Hematopoietic multipotent progenitor cell treated with erythropoietin and hydrocortisone succinate and interleukin-3 and kit ligand, for 8 days (in vitro differentiated cells): ENCODE results near the gene CSE1L.
"Not testable (repeated sequence)": the region's sequence is repeated elsewhere in the genome, so short reads cannot be mapped to it uniquely, and the experiment has no call there.

ENCODE experiments used
- DNase-seq: peaks from one replicate; pipeline ENCODE4 v3.0.0-alpha.2; 2015

CSE1L gene, protein sequence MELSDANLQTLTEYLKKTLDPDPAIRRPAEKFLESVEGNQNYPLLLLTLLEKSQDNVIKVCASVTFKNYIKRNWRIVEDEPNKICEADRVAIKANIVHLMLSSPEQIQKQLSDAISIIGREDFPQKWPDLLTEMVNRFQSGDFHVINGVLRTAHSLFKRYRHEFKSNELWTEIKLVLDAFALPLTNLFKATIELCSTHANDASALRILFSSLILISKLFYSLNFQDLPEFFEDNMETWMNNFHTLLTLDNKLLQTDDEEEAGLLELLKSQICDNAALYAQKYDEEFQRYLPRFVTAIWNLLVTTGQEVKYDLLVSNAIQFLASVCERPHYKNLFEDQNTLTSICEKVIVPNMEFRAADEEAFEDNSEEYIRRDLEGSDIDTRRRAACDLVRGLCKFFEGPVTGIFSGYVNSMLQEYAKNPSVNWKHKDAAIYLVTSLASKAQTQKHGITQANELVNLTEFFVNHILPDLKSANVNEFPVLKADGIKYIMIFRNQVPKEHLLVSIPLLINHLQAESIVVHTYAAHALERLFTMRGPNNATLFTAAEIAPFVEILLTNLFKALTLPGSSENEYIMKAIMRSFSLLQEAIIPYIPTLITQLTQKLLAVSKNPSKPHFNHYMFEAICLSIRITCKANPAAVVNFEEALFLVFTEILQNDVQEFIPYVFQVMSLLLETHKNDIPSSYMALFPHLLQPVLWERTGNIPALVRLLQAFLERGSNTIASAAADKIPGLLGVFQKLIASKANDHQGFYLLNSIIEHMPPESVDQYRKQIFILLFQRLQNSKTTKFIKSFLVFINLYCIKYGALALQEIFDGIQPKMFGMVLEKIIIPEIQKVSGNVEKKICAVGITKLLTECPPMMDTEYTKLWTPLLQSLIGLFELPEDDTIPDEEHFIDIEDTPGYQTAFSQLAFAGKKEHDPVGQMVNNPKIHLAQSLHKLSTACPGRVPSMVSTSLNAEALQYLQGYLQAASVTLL

DNA sequence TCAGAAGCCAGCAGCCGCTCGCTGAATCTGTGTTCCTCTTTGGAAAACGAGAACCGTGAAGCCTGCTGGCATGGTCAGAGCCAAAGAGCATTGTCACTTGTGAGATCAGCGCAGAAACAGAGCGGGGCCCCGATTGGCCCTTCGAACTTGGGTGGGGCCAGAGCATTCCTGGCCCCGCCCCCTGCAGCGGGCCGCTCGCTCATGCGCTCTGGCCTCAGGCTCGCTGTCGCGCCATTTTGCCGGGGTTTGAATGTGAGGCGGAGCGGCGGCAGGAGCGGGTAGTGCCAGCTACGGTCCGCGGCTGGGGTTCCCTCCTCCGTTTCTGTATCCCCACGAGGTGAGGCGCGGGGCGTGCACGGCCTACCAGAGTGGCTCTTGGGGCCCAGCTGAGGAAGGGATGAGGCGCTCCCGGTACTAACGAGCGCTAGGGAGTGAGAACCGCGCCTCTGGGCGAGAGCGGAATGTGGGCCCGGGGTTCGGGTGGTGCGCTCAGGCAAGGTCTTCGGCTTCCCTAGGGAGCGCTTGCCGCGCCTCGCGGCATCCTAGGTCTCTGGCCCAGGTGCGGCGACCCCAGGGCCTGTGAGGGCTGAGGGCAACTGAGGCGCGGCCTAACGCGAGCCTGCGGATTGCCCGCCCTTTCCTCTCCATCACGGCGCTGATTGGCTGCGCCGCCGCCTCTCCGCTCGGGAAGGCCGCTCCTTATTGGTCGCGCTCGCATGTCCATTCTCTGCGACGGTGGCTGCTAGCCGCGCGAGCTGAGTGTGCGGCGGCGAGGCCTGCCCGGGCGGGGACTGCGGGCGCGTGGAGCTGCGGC lies at the start of gene CSE1L:
CSE1L (plus strand) TSS at position 226 of the 814 bp plus-strand sequence. CDS start 12,152 bp downstream, outside the sequence.
- peak; percentile 95 for DNase-seq

DNA sequence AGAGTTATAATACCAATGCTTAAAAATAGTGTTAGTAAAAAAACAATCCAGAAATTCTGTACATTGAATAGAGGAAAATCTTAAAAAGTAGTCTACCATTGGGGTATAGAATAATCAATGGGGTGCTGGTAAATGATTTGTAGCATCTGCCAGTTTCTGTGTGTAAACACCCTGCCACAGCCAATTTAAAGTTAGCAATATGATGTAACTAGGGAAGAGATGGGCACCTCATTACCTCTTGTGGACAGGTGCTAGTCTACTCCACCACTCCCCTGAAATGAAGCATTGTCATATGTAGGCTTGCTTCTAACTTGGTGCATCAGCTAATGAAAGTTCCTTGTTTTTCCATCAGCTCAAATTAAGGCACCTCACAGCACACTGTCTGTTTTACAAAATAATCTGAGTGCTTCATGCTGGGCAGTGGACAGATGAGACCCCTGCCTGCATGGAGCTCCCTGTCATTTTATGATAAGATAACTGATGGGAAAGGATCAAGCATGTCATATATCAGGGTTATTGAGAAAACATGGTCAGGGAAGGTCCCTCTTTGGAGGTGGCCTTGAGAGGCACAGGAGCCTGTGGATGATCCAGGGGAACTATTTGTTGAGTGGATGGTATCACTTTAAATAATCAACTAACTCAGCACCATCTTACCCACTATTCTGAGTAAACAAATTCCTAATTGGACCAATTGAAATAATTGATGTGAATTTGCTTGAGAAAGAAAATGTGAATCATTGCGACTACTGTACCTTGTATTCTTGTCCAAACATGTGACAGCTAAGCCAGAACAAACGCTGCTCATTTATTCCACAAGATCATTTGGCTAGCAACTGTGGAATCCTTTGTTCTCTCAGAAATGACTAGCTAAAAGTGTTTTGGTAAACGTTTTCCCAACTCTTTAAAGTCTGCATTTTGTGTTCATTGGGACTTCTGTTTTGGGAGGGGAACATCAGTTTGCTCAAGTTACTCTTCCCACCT lies 45.9 kb upstream of the CSE1L start:
- no peak for DNase-seq

- no peak for DNase-seq
Measured at GRCh38 chr20:49001741-49002140, 44.4 kb upstream of the CSE1L start.

GRCh38 chr20:49006446-49006980 lies 39.6 kb upstream of the CSE1L start:
- no peak for DNase-seq

DNA sequence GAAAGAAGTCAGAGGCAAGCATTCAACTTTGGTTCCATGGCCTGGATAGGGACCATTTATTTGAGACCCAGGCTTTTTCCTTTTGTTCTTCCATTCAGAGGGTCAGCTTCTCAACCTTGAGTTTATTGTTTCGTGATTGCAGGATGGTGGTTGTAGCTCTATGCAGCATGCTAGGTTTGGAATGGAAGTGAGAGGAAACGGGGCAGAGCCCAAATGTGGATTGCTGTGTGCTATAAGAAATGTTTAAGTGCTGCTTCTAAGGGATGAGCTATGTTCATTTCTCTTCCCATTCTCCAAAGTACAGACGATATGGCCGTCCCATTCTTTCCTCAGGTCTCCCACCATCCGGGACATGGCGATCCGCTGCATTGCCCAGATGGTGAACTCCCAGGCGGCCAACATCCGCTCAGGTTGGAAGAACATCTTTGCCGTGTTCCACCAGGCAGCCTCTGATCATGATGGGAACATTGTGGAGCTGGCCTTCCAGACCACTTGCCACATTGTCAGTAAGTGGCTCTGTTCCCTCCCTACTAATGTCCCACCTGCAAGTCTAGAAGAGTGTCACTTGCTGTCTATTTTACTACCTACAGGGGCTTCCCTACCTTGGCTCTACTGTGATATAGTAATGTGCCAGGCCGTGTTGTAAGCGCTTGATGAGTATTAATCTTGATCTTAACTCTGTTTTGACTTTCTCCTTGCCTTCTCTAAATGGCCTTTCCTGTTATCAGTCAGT lies 36.0 kb upstream of the CSE1L start:
- DNase-seq, result no peak

DNA sequence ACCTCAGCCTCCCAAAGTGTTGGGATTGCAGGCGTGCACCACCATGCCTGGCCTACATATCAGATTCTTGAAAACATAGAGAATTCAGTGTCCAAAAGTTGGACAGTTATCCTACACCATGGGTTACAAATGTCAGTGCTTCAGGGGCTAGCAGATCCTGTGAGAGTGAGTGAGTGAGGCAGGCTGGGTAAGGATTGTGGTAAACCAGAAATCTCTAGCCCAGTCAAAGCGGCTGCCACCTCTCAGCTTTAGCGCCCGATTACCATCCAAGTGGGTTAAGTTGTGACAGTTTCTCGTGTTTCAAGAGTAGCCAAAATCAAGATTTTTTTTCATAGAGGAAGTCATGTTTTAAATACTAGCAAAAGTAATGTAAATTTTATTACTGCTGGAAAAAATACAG lies 21.9 kb upstream of the CSE1L start:
- DNase-seq, result no peak

GRCh38 chr20:49028177-49028576 lies 17.9 kb upstream of the CSE1L start:
- DNase-seq, result not testable (repeated sequence)

- DNase-seq, result peak; percentile 49
Measured at GRCh38 chr20:49028684-49029083, 17.4 kb upstream of the CSE1L start.

GRCh38 chr20:49029203-49029602 lies 16.9 kb upstream of the CSE1L start:
- DNase-seq, result no peak

DNA sequence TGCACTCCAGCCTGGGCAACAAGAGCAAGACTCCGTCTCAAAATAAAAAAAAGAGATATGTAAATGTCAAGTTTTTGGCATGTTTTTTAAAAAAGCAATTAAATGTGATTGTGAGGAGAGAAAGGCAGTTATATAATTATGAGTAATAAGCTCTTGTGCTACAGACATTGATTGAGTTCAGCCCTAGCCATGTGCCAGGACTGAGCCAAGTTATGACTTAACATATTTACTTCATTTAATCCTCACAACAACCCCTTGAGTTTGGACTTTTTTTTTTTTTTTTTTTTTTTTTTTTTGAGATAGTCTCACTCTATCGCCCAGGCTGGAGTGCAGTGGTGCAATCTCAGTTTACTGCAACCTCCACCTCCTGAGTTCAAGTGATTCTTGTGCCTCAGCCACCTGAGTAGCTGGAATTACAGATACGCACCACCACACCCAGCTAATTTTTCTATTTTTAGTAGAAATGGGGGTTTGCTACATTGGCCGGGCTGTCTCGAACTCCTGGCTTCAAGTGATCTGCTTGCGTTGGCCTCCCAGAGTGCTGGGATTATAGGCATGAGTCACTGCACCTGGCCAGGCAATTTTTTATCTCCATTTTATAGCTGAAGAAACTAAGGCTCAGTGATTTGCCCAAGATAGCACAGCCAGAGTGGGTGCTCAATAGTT lies 15.0 kb upstream of the CSE1L start:
- no peak for DNase-seq

- DNase-seq, result no peak
Measured at GRCh38 chr20:49032455-49032854, 13.7 kb upstream of the CSE1L start.

DNA sequence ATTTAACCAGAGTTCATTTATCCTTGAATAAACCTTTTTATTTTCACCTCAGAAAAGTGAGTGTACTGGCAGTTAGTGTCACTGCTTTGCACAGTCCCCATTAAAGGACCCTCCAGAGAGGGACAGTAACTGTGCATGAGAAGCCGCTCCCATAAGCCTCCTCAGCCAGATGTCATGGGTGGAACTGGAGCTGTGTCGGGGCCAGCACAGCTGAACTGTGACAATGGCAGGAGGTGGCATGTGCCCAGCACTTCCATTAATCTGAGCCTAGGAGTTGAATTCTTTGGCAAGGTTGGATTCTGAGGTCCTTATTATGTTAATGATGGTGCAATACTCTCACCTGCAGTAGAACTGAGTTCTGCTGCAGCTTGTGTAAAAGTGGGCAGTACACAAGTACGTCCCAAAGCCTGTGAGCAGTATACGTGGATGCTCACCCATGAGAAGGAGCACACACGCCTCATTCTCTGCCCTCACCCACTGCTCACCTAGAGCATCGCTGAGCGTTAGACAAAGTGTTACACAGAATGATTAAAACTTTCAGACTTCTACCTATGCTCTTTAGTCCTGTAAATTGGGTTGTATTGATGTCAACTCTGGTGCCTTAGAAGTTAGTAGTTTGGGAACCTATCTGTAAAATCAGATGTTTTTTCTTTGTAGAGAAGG lies 11.9 kb upstream of the CSE1L start:
- no peak for DNase-seq

DNA sequence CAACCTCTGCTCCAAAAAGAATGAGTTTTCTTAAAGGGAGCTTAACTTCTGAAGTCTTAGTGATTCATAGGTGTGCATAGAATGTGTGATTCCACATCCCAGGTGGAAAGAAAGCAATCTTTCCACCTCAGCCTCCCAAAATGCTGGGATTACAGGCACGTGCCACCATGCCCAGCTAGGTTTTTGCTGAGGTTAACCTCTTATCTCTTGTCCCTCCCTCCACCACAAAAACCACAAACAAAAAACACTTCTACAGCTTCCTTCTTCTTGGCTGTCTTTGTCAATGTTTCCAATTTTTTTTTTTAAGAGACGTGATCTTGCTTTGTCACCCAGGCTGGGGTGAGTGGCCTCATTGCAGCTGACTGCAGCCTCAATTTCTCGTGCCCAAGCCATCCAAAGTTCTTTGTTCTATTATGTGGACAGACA lies 8.1 kb upstream of the CSE1L start:
- peak; percentile 88 for DNase-seq

GRCh38 chr20:49039854-49040253 lies 6.3 kb upstream of the CSE1L start:
- no peak for DNase-seq

GRCh38 chr20:49043000-49043399 lies 3.1 kb upstream of the CSE1L start:
- no peak for DNase-seq

DNA sequence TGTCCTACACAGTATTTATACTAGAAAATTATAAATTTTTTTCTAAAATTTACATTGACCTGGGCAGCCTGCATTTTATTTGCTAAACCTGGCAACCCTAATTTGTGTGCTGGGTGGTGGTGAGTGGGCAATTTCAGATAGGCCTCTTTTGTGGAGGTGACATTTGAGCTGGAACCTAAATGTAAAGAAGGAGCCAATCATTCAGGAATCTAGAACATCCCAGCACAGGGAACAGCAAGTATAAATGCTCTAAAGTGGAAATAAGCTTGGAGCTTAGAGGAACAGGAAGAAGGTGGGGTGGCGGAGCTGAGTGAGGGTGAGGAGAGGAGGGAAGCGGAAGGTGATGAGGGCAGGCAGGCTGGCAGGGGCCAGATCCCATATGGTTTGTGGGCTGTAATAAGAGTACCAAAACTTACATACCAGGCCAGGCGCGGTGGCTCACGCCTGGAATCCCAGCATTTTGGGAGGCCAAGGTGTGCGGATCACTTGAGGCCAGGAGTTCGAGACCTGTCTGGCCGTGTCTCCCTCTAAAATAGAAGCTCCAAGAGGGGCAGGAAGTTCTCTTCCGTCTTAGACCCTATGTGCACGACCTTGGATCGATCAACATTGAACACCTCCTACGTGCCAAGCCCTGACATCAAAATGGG lies 549 bp upstream of the CSE1L start:
- DNase-seq, result no peak

GRCh38 chr20:49052334-49052733 lies 6.2 kb downstream of the CSE1L start:
- no peak for DNase-seq

DNA sequence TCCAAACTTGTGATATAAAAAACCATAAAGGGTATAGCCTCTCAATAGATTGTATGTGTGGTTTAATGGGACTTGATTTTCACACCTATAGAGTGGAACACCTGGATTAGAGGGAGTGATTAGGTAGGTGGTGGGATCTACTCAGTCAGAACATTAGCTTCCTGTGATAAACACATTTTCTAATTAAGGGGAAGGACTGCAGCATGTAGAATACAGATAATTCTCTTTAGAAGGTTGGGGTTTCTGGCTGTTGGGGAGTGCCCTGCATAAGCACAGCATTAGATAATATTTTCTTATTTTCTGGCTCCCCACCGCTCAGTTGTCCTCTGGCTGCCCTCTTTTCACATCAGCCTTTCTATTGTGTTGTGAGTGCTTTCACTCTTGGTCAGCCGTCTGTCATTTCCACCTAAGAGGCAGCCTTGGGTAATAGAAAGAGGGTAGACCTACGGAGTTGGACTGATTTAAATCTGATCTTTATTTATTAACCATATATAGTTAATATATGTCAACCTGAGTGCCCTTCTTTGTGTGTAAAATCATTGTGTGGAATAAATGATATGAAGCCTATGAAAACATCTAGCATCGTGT lies 8.0 kb downstream of the CSE1L start:
- DNase-seq, result peak; percentile 72
